AG09319 (cell line): Measurements from ENCODE around the gene CPS1.

Experiments used
- DNase-seq: peaks from one replicate; pipeline ENCODE4 v3.0.0-alpha.2; 2010; ENCODE audit warnings: low read depth; ENCODE audit errors: extremely low read depth
- CTCF ChIP-seq: IDR thresholded peaks from 2 replicates; pipeline ENCODE4 v1.5.1; 2011; ENCODE audit warnings: low read depth, mild to moderate bottlenecking, inconsistent platforms, low read length, moderate library complexity

Gene CPS1

GRCh38 chr2:210539035-210539434 is 17.4 kb upstream of the CPS1 start:
- no peak for DNase-seq

GRCh38 chr2:210539578-210540416 is 16.6 kb upstream of the CPS1 start:
- no peak for TF ChIP-seq CTCF

More at GRCh38 chr2:210539035-210539434, 17.4 kb upstream of the CPS1 start:
- no peak for TF ChIP-seq CTCF

DNA sequence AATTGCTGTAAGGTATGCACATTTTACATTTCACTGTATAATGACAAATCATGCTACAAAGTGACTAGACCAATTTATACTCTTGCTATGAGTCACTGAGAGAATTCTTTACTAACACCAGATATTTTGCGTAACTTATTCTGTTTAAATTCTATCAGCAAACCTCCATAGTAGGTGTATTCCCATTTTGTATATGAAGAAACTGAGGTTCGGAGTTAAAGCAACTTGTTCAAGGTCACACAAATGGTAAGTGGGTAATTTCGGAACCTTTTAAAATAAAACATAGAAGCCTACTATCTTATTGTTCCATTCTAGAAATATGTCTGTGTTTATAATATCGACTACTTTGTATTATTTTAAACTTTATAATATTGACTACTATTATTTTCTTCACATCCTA is 15.9 kb upstream of the CPS1 start:
- no peak for TF ChIP-seq CTCF
- no peak for DNase-seq

More at GRCh38 chr2:210539578-210540416, 16.6 kb upstream of the CPS1 start:
- DNase-seq: no peak

DNA sequence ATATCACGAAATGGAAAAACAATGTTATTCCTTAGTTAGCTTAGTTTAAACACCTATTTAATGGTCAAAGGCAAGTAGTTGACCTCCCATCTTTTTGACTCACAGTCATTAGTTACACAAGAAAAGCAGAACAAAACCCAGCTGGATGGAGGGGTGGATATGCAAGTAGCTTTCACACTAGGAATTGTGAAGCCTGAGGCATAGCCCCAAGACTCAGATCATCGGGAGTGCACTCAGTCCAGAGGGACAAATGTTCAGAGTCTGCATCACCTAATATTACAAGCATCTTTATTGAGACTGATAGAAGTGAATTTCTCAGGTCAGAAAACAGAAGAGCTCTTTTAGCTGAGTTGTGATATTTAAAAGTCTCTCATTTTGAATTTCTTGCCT is 15.5 kb upstream of the CPS1 start:
- no peak for DNase-seq
- TF ChIP-seq CTCF: no peak

GRCh38 chr2:210541290-210541902 is 15.0 kb upstream of the CPS1 start:
- no peak for DNase-seq
- TF ChIP-seq CTCF: no peak

DNA sequence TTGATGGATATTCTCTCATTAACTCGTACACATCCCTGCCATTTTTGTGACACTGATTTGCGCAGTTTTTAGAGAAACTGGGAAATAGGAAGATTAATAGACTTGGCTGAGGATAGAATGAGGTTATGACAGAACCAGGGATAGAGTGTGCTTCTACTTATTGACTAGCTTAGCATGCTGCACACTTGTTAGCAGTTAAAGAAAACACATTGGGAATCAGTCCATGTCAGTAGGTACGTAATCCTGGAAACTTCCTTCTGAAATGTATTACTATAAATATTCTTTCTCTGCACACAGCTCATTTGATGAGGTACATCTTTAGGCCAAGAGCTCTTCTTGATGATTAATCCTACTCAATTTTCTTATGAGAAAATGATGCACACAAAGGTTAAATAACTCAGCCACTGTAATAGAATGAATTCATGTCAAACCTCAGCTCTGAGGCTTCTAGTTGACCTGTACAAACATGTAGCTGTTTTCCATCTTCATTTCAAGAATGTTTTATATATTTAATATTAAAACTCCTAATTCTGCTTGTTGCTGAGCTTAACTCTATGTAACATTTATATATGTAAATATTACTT is 12.3 kb upstream of the CPS1 start:
- DNase-seq: no peak
- no peak for TF ChIP-seq CTCF

DNA sequence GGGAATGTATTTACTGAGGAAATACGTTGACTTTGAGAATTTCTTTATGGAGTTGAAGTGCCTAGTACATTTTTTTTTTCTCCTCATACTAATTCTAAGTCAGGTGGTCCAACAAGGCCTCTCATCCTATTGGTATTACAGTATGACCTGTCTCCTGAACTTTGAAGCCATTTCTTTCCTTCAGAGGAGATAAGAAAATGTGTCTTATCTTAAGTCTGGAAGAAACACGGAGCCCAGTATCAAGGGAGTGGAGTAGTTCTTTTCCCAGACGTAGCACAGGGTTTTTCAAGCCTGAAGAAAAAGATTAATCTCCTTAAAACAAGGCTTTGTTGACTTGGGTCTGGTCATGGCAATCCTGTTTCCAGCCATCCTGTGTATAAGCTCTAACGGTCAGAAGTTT is 11.6 kb upstream of the CPS1 start:
- no peak for TF ChIP-seq CTCF
- no peak for DNase-seq
